ENCODE data around the gene SIGLEC8.
"Not testable (repeated sequence)": the region's sequence is repeated elsewhere in the genome, so short reads cannot be mapped to it uniquely, and the experiment has no call there.

The SIGLEC8 gene

DNA sequence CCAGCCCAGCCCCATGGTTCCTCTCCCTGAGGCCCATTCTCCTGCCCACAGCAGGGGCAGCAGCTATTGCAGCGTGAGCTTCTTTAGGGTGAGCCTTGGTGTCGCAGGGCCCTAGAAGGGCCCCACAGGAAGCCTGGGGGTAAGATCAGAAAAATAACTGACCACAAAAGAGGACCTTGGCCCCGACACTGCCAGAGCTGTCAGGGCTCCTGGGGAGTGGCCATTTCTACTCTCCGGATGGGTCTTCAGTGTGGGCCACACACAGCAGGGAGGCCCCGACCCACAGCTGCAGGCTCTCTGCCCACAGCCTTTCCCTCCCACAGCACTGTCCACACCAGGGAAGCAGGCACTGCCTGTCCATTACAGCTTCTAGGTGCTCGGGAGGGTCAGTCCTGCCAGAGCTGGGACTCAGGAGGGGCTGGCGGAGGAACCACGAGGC, 3.5 kb upstream of the SIGLEC8 start:
- no peak overlapping the region for H3K9ac ChIP-seq (ENCODE audit: low read depth, low read length)
- no peak overlapping the region for H3K27ac ChIP-seq (ENCODE audit: low read depth, low read length)
- H3K4me1 ChIP-seq (ENCODE audit: insufficient read depth, low read length): no peaks in the 10 kb centered on the region
- H3K4me3 ChIP-seq (ENCODE audit: low read length): no peak overlapping the region
- H3K36me3 ChIP-seq (ENCODE audit: insufficient read depth, low read length): no peaks in the 10 kb centered on the region
- WGBS: 82% methylated on average over 8 of the region's 8 CpGs
- peaks cover 34% of the 10 kb centered on the region for H3K27me3 ChIP-seq (ENCODE audit: insufficient read depth, low read length)
- no peaks in the 10 kb centered on the region for H3K9me3 ChIP-seq (ENCODE audit: insufficient read depth, low read depth, low read length)

DNA sequence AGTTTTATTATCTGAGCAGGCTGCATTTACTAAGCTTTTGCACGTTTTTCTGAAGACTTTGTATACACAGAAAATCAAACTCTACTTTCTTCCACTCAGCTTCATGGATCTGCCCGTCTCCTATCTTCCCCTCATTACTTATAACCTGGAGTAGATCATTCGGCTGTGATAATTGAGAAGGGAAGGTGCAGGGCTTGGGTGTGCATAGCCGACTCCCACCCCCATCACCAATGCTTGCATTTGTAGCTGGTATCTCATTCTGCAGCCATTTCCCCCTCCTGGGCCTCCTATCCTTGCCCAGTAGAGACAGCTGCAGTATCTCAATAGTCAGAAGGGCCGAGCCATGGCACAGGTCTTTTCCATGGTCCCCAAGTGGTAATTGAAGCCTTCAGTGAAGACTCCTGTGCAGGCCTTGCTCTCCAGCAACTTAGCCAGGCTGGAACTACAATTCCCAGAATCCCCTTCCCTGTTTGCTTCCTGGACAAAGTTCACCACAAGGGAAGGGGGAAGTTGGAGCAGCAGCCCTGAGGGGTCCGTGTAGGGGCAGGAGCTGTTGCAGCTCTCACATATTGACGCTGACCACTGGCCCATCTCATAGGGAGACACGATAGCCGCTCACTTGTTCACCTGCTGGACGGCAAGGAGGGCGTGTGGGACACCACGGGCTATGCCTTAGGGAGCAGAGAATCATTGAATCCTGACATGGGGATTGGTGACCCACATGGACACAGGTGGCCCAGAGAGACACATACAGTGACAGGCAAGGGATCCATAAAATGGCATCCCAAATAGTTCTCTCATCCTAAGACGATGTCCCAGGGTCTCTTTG, 2.1 kb upstream of the SIGLEC8 start:
- 75% methylated on average over 12 of the region's 13 CpGs for WGBS
- Histone ChIP-seq H3K9ac (ENCODE audit: low read depth, low read length) (no peak overlapping the region), H3K9me3 (ENCODE audit: insufficient read depth, low read depth, low read length) (no peaks in the 10 kb centered on the region), H3K4me3 (ENCODE audit: low read length) (peak overlapping the region; percentile 43), H3K27ac (ENCODE audit: low read depth, low read length) (no peak overlapping the region), H3K27me3 (ENCODE audit: insufficient read depth, low read length) (peaks cover 20% of the 10 kb centered on the region), H3K4me1 (ENCODE audit: insufficient read depth, low read length) (no peaks in the 10 kb centered on the region), H3K36me3 (ENCODE audit: insufficient read depth, low read length) (no peaks in the 10 kb centered on the region)

DNA sequence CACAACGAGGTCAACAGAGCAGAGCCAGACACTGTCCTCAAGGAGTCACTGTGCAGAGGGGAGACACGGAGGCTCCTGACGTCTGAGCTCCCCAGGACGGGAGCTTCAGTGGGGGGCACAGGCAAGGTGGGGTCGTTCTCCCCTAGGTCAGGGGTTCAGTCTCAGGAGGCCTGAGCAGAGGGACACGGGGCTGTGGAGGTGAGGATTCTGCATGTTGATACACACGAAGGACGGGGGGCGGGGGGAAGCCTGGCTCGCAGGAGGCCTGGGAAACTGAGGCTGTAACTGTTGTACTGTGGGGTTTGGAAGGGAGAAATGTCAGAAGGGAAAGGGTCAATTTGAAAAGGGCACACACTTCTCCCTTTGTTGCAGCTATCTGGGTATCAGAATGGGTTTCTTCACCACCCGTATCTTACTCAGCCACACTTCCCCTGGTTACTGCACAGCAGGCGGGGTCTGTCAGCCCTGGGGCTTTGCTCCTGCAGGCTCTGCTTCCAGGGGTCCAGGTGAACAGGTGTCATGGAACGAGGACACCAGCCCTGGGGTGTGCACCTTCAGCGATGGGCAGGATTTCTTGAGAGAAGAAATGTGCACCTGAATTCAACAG, 748 bp upstream of the SIGLEC8 start:
- 84% methylated on average over 14 of the region's 14 CpGs for WGBS
- Histone ChIP-seq H3K9me3 (ENCODE audit: insufficient read depth, low read depth, low read length) (no peaks in the 10 kb centered on the region), H3K27ac (ENCODE audit: low read depth, low read length) (no peak overlapping the region), H3K27me3 (ENCODE audit: insufficient read depth, low read length) (peaks cover 9% of the 10 kb centered on the region), H3K36me3 (ENCODE audit: insufficient read depth, low read length) (no peaks in the 10 kb centered on the region), H3K4me3 (ENCODE audit: low read length) (no peak overlapping the region), H3K9ac (ENCODE audit: low read depth, low read length) (no peak overlapping the region), H3K4me1 (ENCODE audit: insufficient read depth, low read length) (no peaks in the 10 kb centered on the region)

DNA sequence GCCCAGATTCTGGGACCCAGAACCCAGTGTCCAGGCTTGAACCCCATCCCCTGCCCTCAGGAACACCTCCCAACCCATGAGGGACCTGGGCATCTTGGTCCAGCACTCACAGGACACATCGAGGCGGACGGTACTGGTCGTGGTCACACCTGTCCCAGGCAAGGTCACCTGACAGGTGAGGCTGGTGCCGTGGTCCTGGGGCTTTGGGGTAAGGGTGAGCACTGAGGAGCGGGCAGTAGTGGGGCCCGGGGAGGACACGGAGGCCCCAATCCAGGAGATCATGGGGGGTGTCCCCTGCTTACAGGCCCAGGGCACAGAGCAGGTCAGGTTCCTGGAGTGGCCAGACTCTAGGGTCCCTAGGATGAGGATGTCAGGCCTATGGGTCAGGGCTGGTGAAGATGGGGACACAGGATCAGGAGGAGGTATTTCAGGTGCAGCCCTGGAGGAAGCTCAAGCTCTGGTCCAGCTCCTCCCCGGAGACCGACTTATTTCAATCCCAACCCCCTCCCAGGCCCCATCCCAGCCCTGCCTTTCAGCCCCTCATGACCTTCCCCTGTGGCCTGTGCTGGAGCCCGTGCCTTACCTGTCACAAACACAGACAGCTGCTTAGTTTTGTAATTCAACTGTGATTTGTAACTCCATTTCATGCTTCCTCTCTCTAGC, 772 bp downstream of the SIGLEC8 start:
- WGBS: 93% methylated on average over 11 of the region's 11 CpGs
- no peaks in the 10 kb centered on the region for H3K9me3 ChIP-seq (ENCODE audit: insufficient read depth, low read depth, low read length)
- no peak overlapping the region for H3K9ac ChIP-seq (ENCODE audit: low read depth, low read length)
- no peaks in the 10 kb centered on the region for H3K4me1 ChIP-seq (ENCODE audit: insufficient read depth, low read length)
- H3K27ac ChIP-seq (ENCODE audit: low read depth, low read length): no peak overlapping the region
- no peak overlapping the region for H3K4me3 ChIP-seq (ENCODE audit: low read length)
- H3K36me3 ChIP-seq (ENCODE audit: insufficient read depth, low read length): no peaks in the 10 kb centered on the region
- H3K27me3 ChIP-seq (ENCODE audit: insufficient read depth, low read length): no peaks in the 10 kb centered on the region

DNA sequence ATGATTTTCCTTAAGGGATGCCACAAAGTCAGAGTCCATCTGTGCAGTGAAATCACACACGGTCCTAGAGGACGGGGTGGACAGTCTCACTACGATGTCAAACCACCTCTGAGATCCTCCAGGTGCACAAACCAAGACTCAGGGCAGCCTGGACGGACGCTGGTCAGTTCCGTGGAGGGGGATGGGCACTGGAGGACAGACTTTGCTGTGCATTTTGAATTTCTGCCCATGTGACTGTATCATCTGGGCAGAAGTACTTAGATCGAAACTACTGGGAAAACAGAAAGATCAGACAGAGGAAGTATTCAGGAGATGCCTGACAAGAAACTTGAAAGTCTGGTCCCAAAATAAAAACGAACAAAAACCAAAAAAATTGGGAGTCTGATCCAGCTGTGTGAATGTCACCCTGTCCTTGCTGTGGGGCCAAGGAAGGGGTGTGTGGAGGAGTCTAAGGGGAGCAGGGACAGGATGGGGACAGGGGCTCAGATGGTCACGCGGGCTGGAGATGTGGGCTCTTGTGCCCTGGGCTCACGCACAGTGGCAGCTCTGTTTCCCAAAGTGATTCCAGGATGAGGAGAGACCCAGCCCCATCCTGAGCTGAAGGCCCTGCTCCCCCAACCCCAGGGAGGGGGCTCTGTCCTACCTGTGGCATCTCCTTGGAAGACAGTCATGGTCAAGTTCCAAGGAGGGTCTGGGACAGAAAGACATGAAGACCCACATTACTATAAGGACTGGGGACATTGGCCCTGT, 1.5 kb downstream of the SIGLEC8 start:
- no peaks in the 10 kb centered on the region for H3K36me3 ChIP-seq (ENCODE audit: insufficient read depth, low read length)
- no peak overlapping the region for H3K4me3 ChIP-seq (ENCODE audit: low read length)
- 85% methylated on average over 11 of the region's 11 CpGs for WGBS
- no peaks in the 10 kb centered on the region for H3K27me3 ChIP-seq (ENCODE audit: insufficient read depth, low read length)
- H3K27ac ChIP-seq (ENCODE audit: low read depth, low read length): no peak overlapping the region
- no peak overlapping the region for H3K9ac ChIP-seq (ENCODE audit: low read depth, low read length)
- no peaks in the 10 kb centered on the region for H3K4me1 ChIP-seq (ENCODE audit: insufficient read depth, low read length)
- H3K9me3 ChIP-seq (ENCODE audit: insufficient read depth, low read depth, low read length): no peaks in the 10 kb centered on the region

DNA sequence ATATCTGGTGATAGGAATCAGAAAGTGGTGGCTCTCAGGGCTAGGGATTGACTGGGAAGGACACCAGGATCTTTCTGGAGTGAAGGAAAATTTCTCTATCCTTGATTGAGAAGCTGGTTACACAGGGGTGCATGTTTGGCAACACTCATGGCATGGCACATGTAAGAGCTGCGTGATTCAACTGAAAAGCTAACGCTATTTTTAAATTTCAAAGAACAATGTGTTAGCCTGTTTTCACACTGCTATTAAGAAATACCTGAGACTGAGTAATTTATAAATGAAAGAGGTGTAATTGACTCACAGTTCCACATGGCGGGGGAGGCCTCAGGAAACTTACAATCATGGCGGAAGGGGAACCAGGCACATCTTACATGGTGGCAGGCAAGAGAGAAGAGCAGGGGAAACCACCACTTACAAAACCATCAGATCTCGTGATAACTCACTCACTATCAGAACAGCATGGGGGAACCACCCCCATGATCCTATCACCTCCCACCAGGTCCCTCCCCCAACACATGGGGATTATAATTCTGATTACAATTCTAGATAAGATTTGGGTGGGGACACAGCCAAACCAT, 7.4 kb downstream of the SIGLEC8 start:
- H3K27me3 ChIP-seq (ENCODE audit: insufficient read depth, low read length): no peaks in the 10 kb centered on the region; the same call in 1 of the 2 replicates
- H3K27ac ChIP-seq (ENCODE audit: low read depth, low read length): no peak overlapping the region
- no peak overlapping the region for H3K4me3 ChIP-seq (ENCODE audit: low read length)
- 87% methylated on average over 5 of the region's 5 CpGs for WGBS
- no peak overlapping the region for H3K9ac ChIP-seq (ENCODE audit: low read depth, low read length)
- no peaks in the 10 kb centered on the region for H3K4me1 ChIP-seq (ENCODE audit: insufficient read depth, low read length)
- H3K36me3 ChIP-seq (ENCODE audit: insufficient read depth, low read length): no peaks in the 10 kb centered on the region
- 0 out of 2 replicates have a peak, but pooled peaks cover 2% of the 10 kb centered on the region for H3K9me3 ChIP-seq (ENCODE audit: insufficient read depth, low read depth, low read length)

DNA sequence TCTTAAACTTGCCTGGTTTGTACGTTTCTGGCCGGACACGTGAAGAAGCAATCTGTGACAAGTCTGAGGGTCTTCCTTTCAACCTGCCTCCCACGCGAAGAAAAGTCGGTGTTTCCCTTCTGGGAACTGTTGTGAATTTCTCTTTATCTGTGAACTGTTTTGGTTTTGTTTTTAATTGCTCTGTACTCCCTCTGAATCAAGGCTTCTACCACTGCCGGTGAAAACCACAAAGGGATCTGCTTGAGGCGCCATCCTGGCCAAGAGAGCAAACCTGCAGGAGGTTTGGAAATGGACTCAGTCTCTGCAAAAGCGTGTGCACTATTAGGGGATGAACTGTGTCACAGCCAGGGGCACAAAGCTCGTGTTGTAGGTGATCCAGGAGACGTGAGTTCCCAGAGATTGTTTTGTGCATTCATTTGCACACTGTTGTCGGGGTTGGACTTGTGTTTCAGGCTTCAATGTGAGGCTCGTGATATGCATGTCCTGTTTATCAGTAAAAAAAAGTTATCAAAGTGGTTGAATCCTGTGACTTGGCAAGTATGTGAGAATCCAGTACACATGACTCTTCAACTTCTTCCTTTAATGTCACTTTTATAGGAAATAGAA, 9.7 kb downstream of the SIGLEC8 start:
- H3K9ac ChIP-seq (ENCODE audit: low read depth, low read length): no peak overlapping the region
- H3K36me3 ChIP-seq (ENCODE audit: insufficient read depth, low read length): no peaks in the 10 kb centered on the region
- no peaks in the 10 kb centered on the region for H3K4me1 ChIP-seq (ENCODE audit: insufficient read depth, low read length)
- no peaks in the 10 kb centered on the region; the same call in 1 of the 2 replicates for H3K27me3 ChIP-seq (ENCODE audit: insufficient read depth, low read length)
- 84% methylated on average over 13 of the region's 13 CpGs for WGBS
- 0 out of 2 replicates have a peak, but pooled peaks cover 2% of the 10 kb centered on the region for H3K9me3 ChIP-seq (ENCODE audit: insufficient read depth, low read depth, low read length)
- no peak overlapping the region for H3K4me3 ChIP-seq (ENCODE audit: low read length)
- H3K27ac ChIP-seq (ENCODE audit: low read depth, low read length): no peak overlapping the region

DNA sequence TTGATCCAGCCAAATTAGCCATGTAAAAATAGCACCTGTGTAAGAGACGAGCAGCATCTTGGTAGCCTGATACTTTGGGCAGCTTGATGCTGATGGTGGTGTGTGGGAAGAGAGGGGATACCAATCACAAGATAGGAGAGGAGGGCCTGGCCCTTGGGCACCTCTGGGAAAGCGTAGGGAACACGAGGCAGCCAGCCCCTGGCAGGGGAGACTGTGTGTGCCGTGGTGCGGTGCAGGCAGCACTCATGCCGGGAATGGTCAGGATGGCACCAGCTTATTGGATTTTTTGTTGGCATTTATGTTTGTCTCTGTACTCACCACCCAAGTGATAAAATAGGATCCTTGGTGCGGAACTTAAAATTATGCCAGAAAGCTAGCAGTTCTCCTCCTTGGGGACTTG, 10.2 kb downstream of the SIGLEC8 start:
- H3K4me3 ChIP-seq (ENCODE audit: low read length): no peak overlapping the region
- H3K27me3 ChIP-seq (ENCODE audit: insufficient read depth, low read length): no peaks in the 10 kb centered on the region; the same call in 1 of the 2 replicates
- H3K9ac ChIP-seq (ENCODE audit: low read depth, low read length): no peak overlapping the region
- WGBS: 91% methylated on average over 7 of the region's 7 CpGs
- 0 out of 2 replicates have a peak, but pooled peaks cover 2% of the 10 kb centered on the region for H3K9me3 ChIP-seq (ENCODE audit: insufficient read depth, low read depth, low read length)
- H3K27ac ChIP-seq (ENCODE audit: low read depth, low read length): no peak overlapping the region
- no peaks in the 10 kb centered on the region for H3K36me3 ChIP-seq (ENCODE audit: insufficient read depth, low read length)
- no peaks in the 10 kb centered on the region for H3K4me1 ChIP-seq (ENCODE audit: insufficient read depth, low read length)

DNA sequence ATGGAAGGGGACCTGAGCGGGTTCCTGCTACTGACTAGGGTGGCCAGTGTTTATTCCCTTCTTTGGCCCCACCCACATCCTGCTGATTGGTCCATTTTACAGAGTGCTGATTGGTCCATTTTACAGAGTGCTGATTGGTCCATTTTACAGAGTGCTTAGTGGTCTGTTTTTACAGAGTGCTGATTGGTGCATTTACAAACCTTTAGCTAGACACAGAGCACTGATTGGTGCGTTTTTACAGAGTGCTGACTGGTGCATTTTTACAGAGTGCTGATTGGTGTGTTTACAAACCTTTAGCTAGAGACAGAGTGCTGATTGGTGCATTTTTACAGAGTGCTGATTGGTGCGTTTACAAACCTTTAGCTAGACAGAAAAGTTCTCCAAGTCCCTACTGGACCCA, 10.7 kb downstream of the SIGLEC8 start:
- H3K9me3 ChIP-seq (ENCODE audit: insufficient read depth, low read depth, low read length); H3K27me3 ChIP-seq (ENCODE audit: insufficient read depth, low read length); H3K9ac ChIP-seq (ENCODE audit: low read depth, low read length); H3K27ac ChIP-seq (ENCODE audit: low read depth, low read length); H3K4me3 ChIP-seq (ENCODE audit: low read length); H3K4me1 ChIP-seq (ENCODE audit: insufficient read depth, low read length); H3K36me3 ChIP-seq (ENCODE audit: insufficient read depth, low read length): not testable (repeated sequence)
- WGBS: 81% methylated on average over 3 of the region's 3 CpGs
